ENCODE results near the gene CASP2.

Gene CASP2

GRCh38 chr7:143285806-143286521, 2.2 kb upstream of the CASP2 start:
- Histone ChIP-seq H3K27me3 (ENCODE audit: insufficient read depth, poor library complexity, severe bottlenecking) (no peaks in the 10 kb centered on the region), H3K4me3 (replicated peaks; ENCODE audit: insufficient read depth, low read length) (no peak overlapping the region), H3K27ac (replicated peaks) (no peak overlapping the region)
- no peak for TF ChIP-seq SPI1 (IDR thresholded peaks at IDR 0.05; ENCODE audit: borderline replicate concordance, low read depth)
- TF ChIP-seq REST (IDR thresholded peaks at IDR 0.05; ENCODE audit: insufficient replicate concordance, low read depth), result no peak
- TF ChIP-seq, protein P1, sequence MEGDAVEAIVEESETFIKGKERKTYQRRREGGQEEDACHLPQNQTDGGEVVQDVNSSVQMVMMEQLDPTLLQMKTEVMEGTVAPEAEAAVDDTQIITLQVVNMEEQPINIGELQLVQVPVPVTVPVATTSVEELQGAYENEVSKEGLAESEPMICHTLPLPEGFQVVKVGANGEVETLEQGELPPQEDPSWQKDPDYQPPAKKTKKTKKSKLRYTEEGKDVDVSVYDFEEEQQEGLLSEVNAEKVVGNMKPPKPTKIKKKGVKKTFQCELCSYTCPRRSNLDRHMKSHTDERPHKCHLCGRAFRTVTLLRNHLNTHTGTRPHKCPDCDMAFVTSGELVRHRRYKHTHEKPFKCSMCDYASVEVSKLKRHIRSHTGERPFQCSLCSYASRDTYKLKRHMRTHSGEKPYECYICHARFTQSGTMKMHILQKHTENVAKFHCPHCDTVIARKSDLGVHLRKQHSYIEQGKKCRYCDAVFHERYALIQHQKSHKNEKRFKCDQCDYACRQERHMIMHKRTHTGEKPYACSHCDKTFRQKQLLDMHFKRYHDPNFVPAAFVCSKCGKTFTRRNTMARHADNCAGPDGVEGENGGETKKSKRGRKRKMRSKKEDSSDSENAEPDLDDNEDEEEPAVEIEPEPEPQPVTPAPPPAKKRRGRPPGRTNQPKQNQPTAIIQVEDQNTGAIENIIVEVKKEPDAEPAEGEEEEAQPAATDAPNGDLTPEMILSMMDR (IDR thresholded peaks at IDR 0.05; ENCODE audit: insufficient read depth, low read length), result no peak
- TF ChIP-seq GABPA (IDR thresholded peaks at IDR 0.05; ENCODE audit: low read depth), result no peak
- TF ChIP-seq POLR2AphosphoS5 (IDR thresholded peaks at IDR 0.05; ENCODE audit: low read depth), result no peak
- DNase-seq (ENCODE audit: low read depth in 1 of 2, low spot score in 1 of 2), result no peak

GRCh38 chr7:143286522-143286890, 1.6 kb upstream of the CASP2 start:
- Histone ChIP-seq H3K27ac (replicated peaks) (no peak overlapping the region), H3K27me3 (ENCODE audit: insufficient read depth, poor library complexity, severe bottlenecking) (no peaks in the 10 kb centered on the region), H3K4me3 (replicated peaks; ENCODE audit: insufficient read depth, low read length) (no peak overlapping the region)
- TF ChIP-seq GABPA (IDR thresholded peaks at IDR 0.05; ENCODE audit: low read depth) (no peak), POLR2AphosphoS5 (IDR thresholded peaks at IDR 0.05; ENCODE audit: low read depth) (no peak), SPI1 (IDR thresholded peaks at IDR 0.05; ENCODE audit: borderline replicate concordance, low read depth) (no peak), REST (IDR thresholded peaks at IDR 0.05; ENCODE audit: insufficient replicate concordance, low read depth) (no peak)
- TF ChIP-seq, protein P1 (IDR thresholded peaks at IDR 0.05; ENCODE audit: insufficient read depth, low read length), result no peak
- DNase-seq (ENCODE audit: low read depth in 1 of 2, low spot score in 1 of 2), result no peak

DNA sequence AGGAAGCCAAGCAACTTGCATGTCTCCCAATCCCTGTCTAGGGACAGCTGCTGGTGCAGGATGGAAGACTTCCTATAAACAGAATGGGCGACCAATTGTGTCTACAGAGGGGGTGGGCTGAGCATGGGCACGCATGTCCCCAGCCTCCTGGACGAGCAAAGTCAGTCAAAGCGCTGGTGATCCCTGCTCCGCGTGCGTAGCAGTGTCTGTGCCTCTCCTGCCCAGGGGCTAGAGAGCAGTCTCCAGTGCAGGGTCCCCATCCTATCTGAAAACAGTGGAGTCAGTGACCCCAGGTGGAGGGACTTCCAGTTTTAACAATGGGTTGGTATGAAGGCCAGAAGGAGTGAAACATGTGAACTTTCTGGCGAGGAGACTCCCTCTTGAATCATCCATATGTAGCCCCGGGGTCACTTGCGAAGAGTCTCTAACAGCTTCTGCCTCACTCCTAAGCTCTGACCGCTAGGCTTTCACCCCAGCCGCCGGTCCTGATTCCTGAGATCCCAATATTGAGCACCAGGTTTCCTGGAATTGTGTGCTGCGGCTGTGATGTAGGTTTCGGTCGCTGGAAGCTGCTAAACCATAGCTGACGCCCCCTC, 714 bp upstream of the CASP2 start:
- no peak for DNase-seq (ENCODE audit: low read depth in 1 of 2, low spot score in 1 of 2)
- Histone ChIP-seq H3K27me3 (ENCODE audit: insufficient read depth, poor library complexity, severe bottlenecking) (no peaks in the 10 kb centered on the region), H3K4me3 (replicated peaks; ENCODE audit: insufficient read depth, low read length) (no peak overlapping the region; the same call in 1 of the 2 replicates), H3K27ac (replicated peaks) (peak overlapping the region; percentile 60)
- no peak; the same call in 1 of the 2 replicates for TF ChIP-seq POLR2AphosphoS5 (IDR thresholded peaks at IDR 0.05; ENCODE audit: low read depth)
- TF ChIP-seq GABPA (IDR thresholded peaks at IDR 0.05; ENCODE audit: low read depth), result no peak
- TF ChIP-seq SPI1 (IDR thresholded peaks at IDR 0.05; ENCODE audit: borderline replicate concordance, low read depth), result no peak
- no peak for TF ChIP-seq REST (IDR thresholded peaks at IDR 0.05; ENCODE audit: insufficient replicate concordance, low read depth)
- TF ChIP-seq, protein P1 (IDR thresholded peaks at IDR 0.05; ENCODE audit: insufficient read depth, low read length), result no peak

Measured in HL-60 (cell line).